Lower lobe of right lung (tissue), 2 donors: ENCODE data around the gene IKBIP. TPM values are rescaled to one million over a fixed set of nuclear protein-coding genes. Genes with fewer than 3 reads are reported as not detected.

Experiments
- ATAC-seq, 2 donors: fragments of 200-7000 bp; cut with Tn5 transposase; one replicate each; pipeline ENCODE4 v1.9.1; 2020 to 2022; ENCODE audit warnings: mild to moderate bottlenecking in 2 of 2, moderate library complexity in 2 of 2
- DNase-seq: peaks from one replicate; pipeline ENCODE4 v3.0.0-alpha.2; 2020
- H3K27ac ChIP-seq: fragments of 200-600 bp; one replicate; pipeline ENCODE4 v1.8.0; 2022
- H3K27me3 ChIP-seq: fragments of 200-600 bp; one replicate; pipeline ENCODE4 v1.8.0; 2022; ENCODE audit warnings: low read depth
- H3K36me3 ChIP-seq: fragments of 200-600 bp; one replicate; pipeline ENCODE4 v1.8.0; 2022; ENCODE audit warnings: mild to moderate bottlenecking
- H3K4me1 ChIP-seq: fragments of 200-600 bp; one replicate; pipeline ENCODE4 v1.8.0; 2022
- H3K4me3 ChIP-seq: fragments of 200-600 bp; one replicate; pipeline ENCODE4 v1.8.0; 2022; ENCODE audit warnings: mild to moderate bottlenecking
- H3K9me3 ChIP-seq: fragments of 200-600 bp; one replicate; pipeline ENCODE4 v1.8.0; 2022
- CTCF ChIP-seq: fragments of 200-600 bp; IDR thresholded peaks from one replicate; pipeline ENCODE4 v1.8.0; 2022; ENCODE audit warnings: antibody characterized with exemption, mild to moderate bottlenecking
- intact Hi-C: fragments of 100-400 bp; cut with DNase I; formaldehyde crosslinking; loops from one replicate; pipeline ENCODE4 v1.11.0; 2022
- total RNA-seq: library from RNA; stranded (reverse); fragmentation: NEBNext Ultra II Directional; extraction: Animal tissue kit (Norgen Biotek cat#: 25700); gene quantifications from one replicate; pipeline ENCODE4 v1.2.1, GENCODE V29; 2021
- donor health status: DM: no; HTN: yes; CAD: no; lungs with severe emphysema.

IKBIP gene
- total RNA-seq, 1 donor from 2014 or later: 13.4 TPM

GRCh38 chr12:98592825-98593322 lies 51.7 kb downstream of the IKBIP start:
- no peak for TF ChIP-seq CTCF
- Histone ChIP-seq H3K4me3 (peak overlapping the region; percentile 85), H3K4me1 (peaks cover 25% of the 10 kb centered on the region), H3K27me3 (no peaks in the 10 kb centered on the region), H3K27ac (peak overlapping the region; percentile 98), H3K36me3 (peaks cover 25% of the 10 kb centered on the region), H3K9me3 (no peaks in the 10 kb centered on the region)
- intact Hi-C loops: no loop called here
- ATAC-seq: no peak
- DNase-seq: no peak

- Histone ChIP-seq H3K27me3 (no peaks in the 10 kb centered on the region), H3K4me1 (peaks cover 18% of the 10 kb centered on the region), H3K4me3 (no peak overlapping the region), H3K27ac (no peak overlapping the region), H3K36me3 (peaks cover 8% of the 10 kb centered on the region), H3K9me3 (no peaks in the 10 kb centered on the region)
- intact Hi-C loops: no loop called here
- TF ChIP-seq CTCF: no peak
- DNase-seq (no peak), ATAC-seq (no peak)
Observed at GRCh38 chr12:98591209-98591608, 53.4 kb downstream of the IKBIP start.

GRCh38 chr12:98587084-98587483 lies 57.5 kb downstream of the IKBIP start:
- ATAC-seq: no peak
- no peak for DNase-seq
- Histone ChIP-seq H3K9me3 (no peaks in the 10 kb centered on the region), H3K4me3 (no peak overlapping the region), H3K36me3 (no peaks in the 10 kb centered on the region), H3K27ac (no peak overlapping the region), H3K4me1 (no peaks in the 10 kb centered on the region), H3K27me3 (no peaks in the 10 kb centered on the region)
- no peak for TF ChIP-seq CTCF
- intact Hi-C loops: no loop called here

- Histone ChIP-seq H3K4me3 (no peak overlapping the region), H3K27ac (no peak overlapping the region), H3K36me3 (no peaks in the 10 kb centered on the region), H3K9me3 (no peaks in the 10 kb centered on the region), H3K27me3 (no peaks in the 10 kb centered on the region), H3K4me1 (no peaks in the 10 kb centered on the region)
- intact Hi-C loops: no loop called here
- DNase-seq: no peak
- no peak for ATAC-seq
- no peak for TF ChIP-seq CTCF
Observed at GRCh38 chr12:98582093-98582492, 62.5 kb downstream of the IKBIP start.

- no peaks in the 10 kb centered on the region for H3K27me3 ChIP-seq
- no peaks in the 10 kb centered on the region for H3K9me3 ChIP-seq
- intact Hi-C loops: no loop called here
- ATAC-seq (no peak), DNase-seq (no peak)
- no peaks in the 10 kb centered on the region for H3K4me1 ChIP-seq
- no peaks in the 10 kb centered on the region for H3K36me3 ChIP-seq
- no peak for TF ChIP-seq CTCF
- H3K4me3 ChIP-seq: no peak overlapping the region
- no peak overlapping the region for H3K27ac ChIP-seq
Observed at GRCh38 chr12:98581101-98581500, 63.5 kb downstream of the IKBIP start.

- Histone ChIP-seq H3K27me3 (no peaks in the 10 kb centered on the region), H3K9me3 (no peaks in the 10 kb centered on the region), H3K36me3 (no peaks in the 10 kb centered on the region), H3K27ac (no peak overlapping the region), H3K4me3 (no peak overlapping the region), H3K4me1 (no peaks in the 10 kb centered on the region)
- DNase-seq (no peak), ATAC-seq (no peak)
- intact Hi-C loops: no loop called here
- TF ChIP-seq CTCF: no peak
Observed at GRCh38 chr12:98580695-98581094, 63.9 kb downstream of the IKBIP start.
